ENCODE measurements around the gene DCAKD.

DNA sequence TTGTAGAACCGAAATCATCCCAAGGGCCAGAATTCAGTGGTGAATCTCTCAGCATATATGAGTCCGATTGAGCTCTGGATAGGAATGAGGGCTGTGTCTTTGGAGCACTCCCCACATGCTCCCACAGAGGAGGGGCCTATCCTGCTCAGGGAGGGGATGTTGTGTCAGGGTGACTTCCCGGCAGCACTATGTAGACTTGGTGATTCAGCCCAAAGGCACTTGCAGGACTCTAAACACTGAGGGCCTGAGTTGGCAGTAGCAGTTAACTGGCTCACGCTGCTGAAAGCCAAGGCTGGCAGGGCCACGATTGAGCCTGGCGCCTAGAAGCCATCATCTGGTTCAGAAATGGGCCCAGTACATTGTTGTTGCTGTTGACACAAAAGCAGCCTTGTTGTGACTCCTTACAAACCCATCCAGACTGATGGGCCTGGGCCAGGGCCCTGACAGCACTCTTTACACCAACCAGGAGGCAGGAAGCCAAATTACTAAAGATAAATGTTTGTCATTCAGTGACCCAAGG is 41.5 kb upstream of the DCAKD start:
- TF ChIP-seq, protein P1, sequence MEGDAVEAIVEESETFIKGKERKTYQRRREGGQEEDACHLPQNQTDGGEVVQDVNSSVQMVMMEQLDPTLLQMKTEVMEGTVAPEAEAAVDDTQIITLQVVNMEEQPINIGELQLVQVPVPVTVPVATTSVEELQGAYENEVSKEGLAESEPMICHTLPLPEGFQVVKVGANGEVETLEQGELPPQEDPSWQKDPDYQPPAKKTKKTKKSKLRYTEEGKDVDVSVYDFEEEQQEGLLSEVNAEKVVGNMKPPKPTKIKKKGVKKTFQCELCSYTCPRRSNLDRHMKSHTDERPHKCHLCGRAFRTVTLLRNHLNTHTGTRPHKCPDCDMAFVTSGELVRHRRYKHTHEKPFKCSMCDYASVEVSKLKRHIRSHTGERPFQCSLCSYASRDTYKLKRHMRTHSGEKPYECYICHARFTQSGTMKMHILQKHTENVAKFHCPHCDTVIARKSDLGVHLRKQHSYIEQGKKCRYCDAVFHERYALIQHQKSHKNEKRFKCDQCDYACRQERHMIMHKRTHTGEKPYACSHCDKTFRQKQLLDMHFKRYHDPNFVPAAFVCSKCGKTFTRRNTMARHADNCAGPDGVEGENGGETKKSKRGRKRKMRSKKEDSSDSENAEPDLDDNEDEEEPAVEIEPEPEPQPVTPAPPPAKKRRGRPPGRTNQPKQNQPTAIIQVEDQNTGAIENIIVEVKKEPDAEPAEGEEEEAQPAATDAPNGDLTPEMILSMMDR (IDR thresholded peaks at IDR 0.05): no peak
- TF ChIP-seq POLR2A (IDR thresholded peaks at IDR 0.05) (no peak), EP300 (IDR thresholded peaks at IDR 0.05; ENCODE audit: low read depth) (no peak), POLR2AphosphoS5 (IDR thresholded peaks at IDR 0.05) (peak; percentile 68 to 81 (median 79))
